Glutamatergic neuron (in vitro differentiated cells): Measurements from ENCODE around the gene CPNE6. TPM values are rescaled to one million over a fixed set of nuclear protein-coding genes. Genes with fewer than 3 reads are reported as not detected.
A peak's percentile ranks its signal among the peaks of the same experiment; 100 is the strongest.

ENCODE experiments used
- DNase-seq: peaks from one replicate; pipeline ENCODE4 v3.0.0; 2022
- H3K27ac Mint-ChIP-seq: one replicate; pipeline ENCODE4 v1.8.0; 2020; ENCODE audit warnings: mild to moderate bottlenecking, mixed read lengths, inconsistent platforms; ENCODE audit not compliant: unreplicated experiment
- H3K27me3 Mint-ChIP-seq: one replicate; pipeline ENCODE4 v1.8.0; 2020; ENCODE audit warnings: mild to moderate bottlenecking, moderate library complexity, mixed read lengths, inconsistent platforms; ENCODE audit not compliant: unreplicated experiment
- H3K36me3 Mint-ChIP-seq: one replicate; pipeline ENCODE4 v1.8.0; 2020; ENCODE audit warnings: mild to moderate bottlenecking, mixed read lengths, inconsistent platforms; ENCODE audit not compliant: unreplicated experiment
- H3K4me1 Mint-ChIP-seq: one replicate; pipeline ENCODE4 v1.8.0; 2020; ENCODE audit warnings: mild to moderate bottlenecking, low read depth, mixed read lengths, inconsistent platforms; ENCODE audit not compliant: unreplicated experiment
- H3K4me3 Mint-ChIP-seq: one replicate; pipeline ENCODE4 v1.8.0; 2020; ENCODE audit warnings: mild to moderate bottlenecking, mixed read lengths, inconsistent platforms; ENCODE audit not compliant: unreplicated experiment
- H3K9me3 Mint-ChIP-seq: one replicate; pipeline ENCODE4 v1.8.0; 2020; ENCODE audit warnings: mild to moderate bottlenecking, moderate library complexity, mixed read lengths, inconsistent platforms; ENCODE audit not compliant: unreplicated experiment
- CTCF ChIP-seq: fragments of 200-600 bp; sonication (generic); IDR thresholded peaks from one replicate; pipeline ENCODE4 v1.5.0; 2021; ENCODE audit not compliant: partially characterized antibody, unreplicated experiment
- total RNA-seq: library from RNA; stranded (reverse); fragmentation: NEBNext Ultra II Directional; extraction: Animal tissue kit (Norgen Biotek cat#: 25700); gene quantifications from one replicate; pipeline ENCODE4 v1.2.1, GENCODE V29; 2021; ENCODE audit not compliant: unreplicated experiment

CPNE6 gene
- total RNA-seq, 1 donor from 2014 or later: 0.44 TPM

DNA sequence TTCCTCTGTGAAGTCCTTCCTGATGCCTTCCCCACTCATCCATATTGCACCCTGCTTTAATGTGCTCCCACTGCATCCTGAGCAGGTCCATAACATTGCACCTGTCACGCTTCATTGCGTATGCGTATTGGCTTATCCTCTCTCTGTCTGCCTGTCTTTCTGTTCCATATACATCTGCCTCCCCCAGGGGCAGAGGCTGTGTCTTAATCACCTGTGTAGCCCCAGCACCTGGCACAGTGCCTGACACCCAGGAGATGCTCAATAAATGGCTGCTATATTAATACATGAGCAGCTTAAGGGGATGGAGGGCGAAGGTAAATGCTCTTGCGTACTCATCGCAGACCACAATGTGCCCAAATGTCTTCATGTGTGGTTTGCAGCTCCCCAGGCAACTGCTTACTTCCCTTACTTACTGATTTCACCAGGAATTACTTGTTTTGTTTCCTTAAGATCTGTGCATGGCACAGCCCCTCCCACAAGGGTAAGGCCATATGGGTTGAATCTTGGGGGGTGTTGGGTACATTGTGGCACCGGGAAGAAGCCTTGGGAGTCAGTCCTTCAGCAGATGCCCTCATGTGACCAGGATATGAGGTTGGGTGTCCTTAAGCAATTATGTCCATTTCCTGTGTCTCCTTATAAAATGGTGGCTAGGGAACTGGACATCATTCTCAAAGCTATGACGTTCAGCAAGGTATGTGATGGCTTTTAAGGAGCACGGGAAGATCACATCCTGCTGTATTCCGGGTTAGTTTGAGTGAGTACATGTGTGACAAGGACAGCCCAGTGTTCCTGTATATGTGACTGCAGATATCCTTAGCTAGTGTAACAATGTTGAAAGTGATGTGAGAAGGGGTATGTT is 848 bp upstream of the CPNE6 start:
- Mint-ChIP-seq H3K9me3 (peaks cover 8% of the 10 kb centered on the region), H3K4me3 (peak overlapping the region; percentile 47), H3K27me3 (peaks cover 22% of the 10 kb centered on the region), H3K36me3 (peaks cover 6% of the 10 kb centered on the region), H3K4me1 (peaks cover 20% of the 10 kb centered on the region), H3K27ac (peak overlapping the region; percentile 45)
- DNase-seq: no peak
- no peak for TF ChIP-seq CTCF

- Mint-ChIP-seq H3K27me3 (peaks cover 20% of the 10 kb centered on the region), H3K4me1 (peaks cover 25% of the 10 kb centered on the region), H3K4me3 (no peak overlapping the region), H3K36me3 (peaks cover 6% of the 10 kb centered on the region), H3K27ac (no peak overlapping the region), H3K9me3 (peaks cover 8% of the 10 kb centered on the region)
- no peak for DNase-seq
- TF ChIP-seq CTCF: no peak
Measured at GRCh38 chr14:24071836-24072430, 571 bp downstream of the CPNE6 start.

- no peak for TF ChIP-seq CTCF
- Mint-ChIP-seq H3K27me3 (peaks cover 16% of the 10 kb centered on the region), H3K4me1 (peaks cover 30% of the 10 kb centered on the region), H3K36me3 (peaks cover 2% of the 10 kb centered on the region), H3K9me3 (peaks cover 11% of the 10 kb centered on the region), H3K27ac (peak overlapping the region; percentile 59), H3K4me3 (no peak overlapping the region)
- no peak for DNase-seq
Measured at GRCh38 chr14:24072436-24072835, 1.1 kb downstream of the CPNE6 start.

GRCh38 chr14:24072881-24073877 is 1.8 kb downstream of the CPNE6 start:
- H3K9me3 Mint-ChIP-seq: peaks cover 11% of the 10 kb centered on the region
- DNase-seq: no peak
- H3K4me3 Mint-ChIP-seq: no peak overlapping the region
- TF ChIP-seq CTCF: no peak
- peaks cover 18% of the 10 kb centered on the region for H3K27me3 Mint-ChIP-seq
- peaks cover 36% of the 10 kb centered on the region for H3K4me1 Mint-ChIP-seq
- H3K36me3 Mint-ChIP-seq: no peaks in the 10 kb centered on the region
- H3K27ac Mint-ChIP-seq: peak overlapping the region; percentile 12
